HG03103 (cell line): ENCODE measurements around the gene WHRN.
A peak's percentile ranks its signal among the peaks of the same experiment; 100 is the strongest.

Experiments
- ATAC-seq: cut with Tn5 transposase; IDR thresholded peaks from one replicate; pipeline ENCODE4 v1.9.1; 2021; ENCODE audit warnings: low read depth; ENCODE audit not compliant: unreplicated experiment

Gene WHRN

DNA sequence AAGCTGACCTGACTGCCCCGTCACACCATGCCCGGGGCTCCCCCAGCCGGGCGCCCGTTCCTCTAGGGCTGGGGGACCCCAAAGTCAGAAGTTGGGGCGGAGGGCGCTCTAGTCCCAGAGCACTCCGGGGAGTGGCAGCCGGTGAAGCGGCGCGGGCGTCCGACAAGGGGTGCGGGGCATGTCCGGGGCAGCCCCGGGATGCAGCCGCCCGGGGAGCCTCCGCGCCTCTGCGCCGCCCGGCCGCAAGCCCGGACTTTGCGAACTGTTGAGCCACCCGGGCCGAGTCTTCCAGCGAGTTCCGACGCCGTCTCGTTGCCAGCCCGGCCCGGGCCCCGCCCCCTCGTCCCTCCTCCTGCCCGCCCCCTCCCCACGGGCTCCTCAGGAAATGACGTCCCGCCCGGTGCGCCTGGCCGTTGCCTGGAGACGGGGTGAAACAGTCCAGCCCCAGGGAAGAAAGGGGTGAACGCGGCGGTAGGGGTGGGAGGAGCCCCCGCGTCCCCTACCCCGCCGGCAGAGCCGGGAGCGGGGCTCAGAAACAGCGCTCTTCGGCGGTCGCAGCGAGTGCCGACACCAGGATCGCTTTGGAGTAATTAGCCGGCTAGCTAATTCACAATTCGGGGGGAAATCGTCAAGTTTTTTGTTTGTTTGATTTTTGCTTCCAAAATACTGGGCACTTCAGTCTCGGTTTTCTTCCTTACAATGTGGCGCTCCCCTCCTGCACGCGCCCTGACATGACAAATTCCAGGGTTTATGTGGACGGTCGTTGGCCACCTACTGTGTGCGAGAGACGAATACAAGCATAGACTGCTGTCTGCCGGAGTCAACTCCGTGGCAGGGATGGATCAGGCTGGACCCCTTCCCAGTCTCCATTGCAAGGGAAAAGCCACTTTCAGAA lies at the start of gene WHRN:
TSS of gene WHRN (minus strand) at position 287 of the 895 bp plus-strand sequence. CDS start 672 bp downstream, outside the sequence.
- no peak for ATAC-seq

GRCh38 chr9:114553202-114553601 lies 47.9 kb upstream of the WHRN start:
- ATAC-seq = no peak

DNA sequence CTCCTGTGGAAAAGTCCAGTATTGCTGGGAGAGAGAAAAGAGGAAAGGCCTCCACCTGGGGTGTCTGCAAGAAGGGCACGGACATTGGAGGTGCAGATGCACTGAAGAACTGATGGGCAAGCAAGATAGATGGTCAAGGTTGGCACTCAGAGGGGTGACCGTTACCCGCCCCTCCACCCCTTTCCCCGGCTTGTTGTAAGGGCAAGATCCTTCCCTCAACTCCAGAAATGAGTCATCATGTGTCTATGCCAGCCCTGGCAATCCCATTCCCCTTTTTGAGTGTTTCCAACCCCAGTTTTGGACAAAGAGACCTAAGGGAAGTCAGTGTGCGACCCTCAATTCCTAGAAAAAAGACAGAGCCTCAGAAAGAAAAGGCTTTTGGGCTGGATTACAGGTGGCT lies 47.4 kb upstream of the WHRN start:
- no peak for ATAC-seq

- no peak for ATAC-seq
Observed at GRCh38 chr9:114551750-114552685, 46.7 kb upstream of the WHRN start.

DNA sequence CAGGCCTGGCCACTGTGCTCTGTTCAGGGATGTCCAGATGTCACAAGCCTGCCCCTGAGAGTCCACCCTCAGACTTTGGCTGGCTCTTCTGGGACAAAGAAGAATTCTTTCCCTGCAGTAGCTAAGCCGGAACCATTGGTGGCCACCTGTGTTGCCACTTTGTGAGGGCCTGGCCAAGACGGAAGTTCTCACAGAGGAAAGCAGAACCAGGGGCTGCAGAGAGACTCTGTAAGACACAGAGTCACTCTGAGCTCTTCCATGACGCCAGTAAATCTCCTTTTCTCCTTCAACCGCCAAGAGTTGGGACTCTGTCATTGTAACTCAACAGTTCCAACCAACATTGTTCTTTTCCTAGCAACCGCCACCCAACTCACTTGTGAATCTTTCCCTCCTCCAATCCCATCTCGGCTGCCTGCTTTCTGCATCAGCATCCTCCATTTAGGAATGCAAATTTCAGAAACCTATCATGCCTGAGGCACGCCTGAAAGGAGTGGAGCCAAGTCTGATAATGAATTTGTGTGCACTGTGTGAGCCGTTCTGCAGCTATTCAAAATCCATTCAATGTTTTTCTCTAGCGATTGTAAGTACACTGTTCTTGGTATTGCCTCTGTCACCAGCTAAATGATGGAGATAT lies 44.5 kb upstream of the WHRN start:
- ATAC-seq = no peak

GRCh38 chr9:114546851-114547250 lies 41.6 kb upstream of the WHRN start:
- no peak for ATAC-seq

DNA sequence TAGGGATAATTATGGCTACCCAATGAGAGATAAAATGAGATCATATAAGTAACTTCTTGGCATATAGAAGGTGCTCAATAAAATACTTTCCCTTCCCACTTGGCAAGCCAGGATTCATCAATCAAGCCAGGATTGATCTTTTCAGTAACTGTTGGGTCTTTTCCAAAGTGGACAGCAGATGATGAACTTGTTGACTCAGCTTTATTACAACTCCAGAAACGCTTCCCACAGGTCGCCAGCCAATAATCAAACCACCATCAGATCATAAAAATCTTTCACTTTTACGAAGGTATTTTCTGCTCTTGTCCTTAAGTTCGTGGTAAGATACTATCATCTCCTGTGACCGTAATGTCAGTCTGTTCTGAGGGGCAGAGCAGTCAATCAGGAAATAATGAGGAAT lies 39.8 kb upstream of the WHRN start:
- no peak for ATAC-seq

DNA sequence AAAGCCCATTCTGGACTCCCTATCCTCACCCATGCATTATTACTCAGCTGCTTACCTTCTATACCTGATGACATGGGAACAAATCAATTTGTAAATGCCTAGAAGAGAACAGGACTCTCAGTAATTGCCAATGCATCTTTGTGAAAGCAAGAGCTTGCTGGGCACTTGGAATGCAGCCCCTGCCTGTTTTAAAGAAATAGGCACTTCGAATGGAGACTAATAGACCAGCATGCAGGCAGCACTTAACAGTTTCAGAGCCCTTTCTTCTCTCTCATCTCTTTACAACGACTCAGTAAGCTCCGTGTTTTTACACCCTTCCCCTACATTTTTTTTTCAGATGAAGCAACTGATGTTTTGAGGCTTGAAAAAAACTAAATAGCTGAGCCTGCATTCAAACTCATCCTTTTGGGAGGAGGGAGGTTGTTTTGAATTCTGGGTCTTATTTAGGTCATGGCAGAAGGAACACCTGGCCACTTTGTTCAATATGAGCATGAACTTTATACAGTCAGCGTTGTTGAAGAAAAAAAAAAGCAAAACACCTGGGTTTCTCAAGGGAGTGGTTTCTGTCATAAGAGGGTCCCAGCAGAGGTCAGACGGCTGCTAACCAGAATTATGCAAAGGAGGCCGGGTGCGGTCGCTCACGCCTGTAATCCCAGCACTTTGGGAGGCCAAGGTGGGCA lies 34.6 kb upstream of the WHRN start:
- no peak for ATAC-seq

GRCh38 chr9:114538241-114538640 lies 33.0 kb upstream of the WHRN start:
- peak; percentile 76 for ATAC-seq

DNA sequence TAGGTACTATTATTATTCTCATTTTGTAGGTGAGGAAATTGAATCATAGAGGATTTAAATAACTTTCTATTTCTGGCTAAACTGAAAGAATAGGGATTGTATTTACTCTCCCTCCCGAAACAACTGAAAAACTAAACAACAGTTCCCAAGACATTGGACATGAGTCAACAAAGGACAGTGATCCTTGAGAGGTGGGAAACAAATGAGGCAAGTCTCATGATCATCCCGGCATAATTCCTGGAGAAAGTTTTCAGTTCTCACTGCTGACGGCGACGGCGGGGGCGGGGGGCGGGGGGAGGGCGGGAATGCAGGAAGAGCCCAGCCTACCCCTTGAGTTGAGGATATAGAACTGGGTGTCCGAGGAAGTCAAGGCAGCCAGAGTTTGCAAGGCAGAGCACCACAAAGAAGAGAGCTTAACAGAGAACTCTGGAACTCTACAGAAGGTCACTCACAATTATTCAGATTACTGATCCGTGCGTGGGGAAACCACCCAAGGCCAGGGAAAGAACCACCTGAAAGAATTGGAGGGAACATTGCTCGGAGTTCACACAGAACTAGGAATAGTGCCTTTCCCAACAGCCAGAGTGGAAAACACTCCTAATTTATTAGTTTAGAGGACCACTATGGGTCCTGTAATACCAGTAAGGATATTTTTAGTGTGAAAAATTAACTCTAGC lies 27.4 kb upstream of the WHRN start:
- ATAC-seq = no peak

DNA sequence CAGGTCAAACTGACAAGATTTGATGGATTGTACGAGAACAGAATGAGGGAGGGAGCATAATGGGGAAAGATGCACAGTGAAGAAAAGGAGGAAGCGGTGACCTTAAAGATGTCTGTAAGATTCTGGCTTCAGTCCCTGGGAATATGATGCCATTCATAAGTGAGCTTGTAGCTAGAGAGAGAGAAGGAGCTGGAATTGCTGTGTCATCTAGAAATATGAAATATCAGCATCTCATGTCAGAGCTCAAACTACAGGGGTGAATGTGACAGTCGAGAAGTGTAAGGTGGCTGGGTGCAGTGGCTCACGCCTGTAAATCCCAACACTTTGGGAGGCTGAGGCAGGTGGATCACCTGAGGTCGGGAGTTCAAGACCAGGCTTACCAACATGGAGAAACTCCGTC lies 24.0 kb upstream of the WHRN start:
- no peak for ATAC-seq

GRCh38 chr9:114526807-114527206 lies 21.5 kb upstream of the WHRN start:
- ATAC-seq = no peak

GRCh38 chr9:114525513-114525912 lies 20.2 kb upstream of the WHRN start:
- ATAC-seq = no peak

DNA sequence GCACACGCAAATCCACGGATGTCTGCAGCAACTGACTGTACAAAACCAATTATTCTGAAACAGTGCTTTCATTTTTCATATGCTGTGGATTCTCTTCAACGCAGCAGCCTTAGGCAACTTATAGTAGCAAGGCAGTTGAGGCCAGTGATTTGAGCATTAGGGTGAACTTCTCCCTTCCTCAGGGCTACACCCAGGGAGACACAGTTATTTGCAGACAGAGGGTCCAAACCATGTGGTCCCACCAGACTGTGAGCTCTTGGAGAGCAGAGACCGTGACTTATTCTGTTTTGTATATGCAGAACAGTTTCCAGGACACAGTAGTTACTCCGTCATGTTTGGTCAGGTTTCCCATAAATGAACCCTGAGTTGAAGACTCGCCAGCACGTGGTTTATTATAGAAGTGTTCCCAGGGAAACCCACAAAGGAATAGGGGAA lies 19.0 kb upstream of the WHRN start:
- no peak for ATAC-seq

DNA sequence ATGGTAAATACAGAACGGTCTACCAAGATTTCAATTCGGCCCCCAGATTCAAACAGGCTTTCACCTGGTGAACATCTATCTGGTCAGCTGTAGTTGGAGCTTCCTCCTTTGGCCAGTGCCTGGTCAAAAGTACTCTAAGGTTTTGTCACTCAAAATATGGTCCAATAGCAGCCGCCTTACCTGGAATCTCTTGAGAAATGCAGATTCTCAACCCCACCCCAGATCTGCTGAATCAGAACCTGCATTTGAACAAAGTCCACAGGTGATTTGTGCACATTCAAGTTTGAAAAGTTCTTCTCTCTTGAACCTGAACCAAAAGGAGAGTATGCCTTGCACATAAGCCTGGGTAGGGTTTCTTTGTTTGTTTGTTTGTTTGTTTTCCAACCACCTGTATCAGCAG lies 17.6 kb upstream of the WHRN start:
- no peak for ATAC-seq

GRCh38 chr9:114522286-114522685 lies 17.0 kb upstream of the WHRN start:
- ATAC-seq = no peak

DNA sequence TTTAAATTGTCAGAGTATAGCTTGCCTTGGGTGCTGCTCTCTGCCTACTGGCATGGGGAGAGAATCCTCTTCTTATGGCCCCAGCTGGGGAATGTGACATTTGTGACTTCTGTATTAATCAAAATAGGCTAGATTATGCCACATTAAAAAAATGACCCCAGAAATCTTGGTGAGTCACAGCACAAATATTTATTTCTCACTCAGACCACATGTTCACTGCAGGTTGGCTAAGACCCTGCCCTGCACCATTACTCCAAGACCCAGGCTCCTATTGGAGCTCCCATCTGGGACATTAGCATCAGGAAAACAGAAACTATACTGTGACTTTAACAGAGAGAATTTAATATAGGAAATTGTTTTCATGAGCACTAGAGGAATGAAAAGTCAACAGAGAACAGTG lies 16.6 kb upstream of the WHRN start:
- ATAC-seq = no peak

- peak; percentile 67 for ATAC-seq
Observed at GRCh38 chr9:114518599-114519022, 13.3 kb upstream of the WHRN start.

GRCh38 chr9:114518120-114518519 lies 12.8 kb upstream of the WHRN start:
- ATAC-seq = no peak

DNA sequence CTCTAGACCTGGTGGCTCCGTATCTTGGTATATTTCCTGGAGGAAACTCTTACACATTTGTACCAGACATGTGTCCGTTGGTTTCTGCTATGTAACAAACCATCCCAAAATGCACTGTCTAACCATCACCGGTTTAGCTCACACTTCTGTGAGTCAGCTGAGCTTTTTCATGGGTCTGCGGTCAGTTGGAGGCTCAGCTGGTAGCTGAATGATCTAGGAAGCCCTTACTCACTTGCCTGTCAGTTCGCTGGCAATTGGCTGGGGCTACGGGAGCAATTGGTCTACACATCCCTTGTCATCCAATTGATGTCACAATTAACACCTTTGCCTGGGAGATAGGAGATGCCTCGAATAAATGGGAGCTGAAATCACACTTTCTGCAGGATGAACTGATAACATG lies 11.6 kb upstream of the WHRN start:
- ATAC-seq = no peak
